Measurements from ENCODE around the gene KIF2A.

KIF2A gene

GRCh38 chr5:62328772-62329491, 22.9 kb downstream of the KIF2A start:
- TF ChIP-seq CTCF (IDR thresholded peaks at IDR 0.05), result no peak

GRCh38 chr5:62330302-62330701, 24.3 kb downstream of the KIF2A start:
- TF ChIP-seq CTCF (IDR thresholded peaks at IDR 0.05), result no peak

GRCh38 chr5:62331921-62332320, 25.9 kb downstream of the KIF2A start:
- no peak for TF ChIP-seq CTCF (IDR thresholded peaks at IDR 0.05)

GRCh38 chr5:62333250-62333794, 27.3 kb downstream of the KIF2A start:
- TF ChIP-seq CTCF (IDR thresholded peaks at IDR 0.05), result no peak

- TF ChIP-seq CTCF (IDR thresholded peaks at IDR 0.05), result no peak
Measured at GRCh38 chr5:62334082-62334481, 28.1 kb downstream of the KIF2A start.

- peak; percentile 52 for TF ChIP-seq CTCF (IDR thresholded peaks at IDR 0.05)
Measured at GRCh38 chr5:62340392-62340791, 34.4 kb downstream of the KIF2A start.

- no peak for TF ChIP-seq CTCF (IDR thresholded peaks at IDR 0.05)
Measured at GRCh38 chr5:62340979-62341378, 35.0 kb downstream of the KIF2A start.
